NOMO-1 treated with dmso at 0.1 percent for 144 hours (cell line): ENCODE measurements around the gene COL6A3.
"Not testable (repeated sequence)": the region's sequence is repeated elsewhere in the genome, so short reads cannot be mapped to it uniquely, and the experiment has no call there.

Experiments used
- DNase-seq: peaks from one replicate; lab custom pipeline; 2025; ENCODE audit not compliant: unreplicated experiment; lab: John Stamatoyannopoulos, UW

Gene COL6A3

DNA sequence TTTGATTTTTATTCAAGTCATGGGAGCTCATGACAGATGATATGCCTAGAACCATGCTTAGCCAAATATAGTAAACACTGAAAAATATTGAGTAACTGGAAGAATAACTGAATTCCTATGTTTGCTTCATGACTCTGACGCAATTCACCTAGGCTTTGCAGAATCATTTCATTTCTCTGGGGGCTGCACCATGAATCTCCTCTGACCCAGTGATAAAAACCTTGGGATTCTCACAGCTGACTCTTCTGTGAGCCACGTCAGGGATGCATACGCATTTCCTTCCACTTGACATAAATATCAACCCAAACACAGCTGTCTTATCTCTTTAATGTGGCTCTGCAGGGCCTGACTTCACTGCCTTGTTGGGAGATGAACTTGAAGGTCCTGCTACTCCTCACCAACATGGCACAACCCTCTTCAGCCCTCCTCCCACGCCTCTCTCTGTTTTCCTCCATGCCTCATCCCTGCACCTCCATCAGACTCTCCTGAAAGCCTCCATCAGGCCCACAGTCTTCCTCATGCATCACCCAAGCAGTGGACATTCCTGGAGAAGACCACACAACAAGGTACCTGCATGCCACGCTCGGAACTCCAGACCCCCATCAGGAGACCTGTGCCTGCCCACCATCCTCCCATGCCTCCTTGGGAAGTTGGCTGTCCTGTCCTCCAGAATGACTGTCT is 29.8 kb downstream of the COL6A3 start:
- DNase-seq: no peak

- no peak for DNase-seq
Observed at GRCh38 chr2:237380768-237381167, 33.2 kb downstream of the COL6A3 start.

DNA sequence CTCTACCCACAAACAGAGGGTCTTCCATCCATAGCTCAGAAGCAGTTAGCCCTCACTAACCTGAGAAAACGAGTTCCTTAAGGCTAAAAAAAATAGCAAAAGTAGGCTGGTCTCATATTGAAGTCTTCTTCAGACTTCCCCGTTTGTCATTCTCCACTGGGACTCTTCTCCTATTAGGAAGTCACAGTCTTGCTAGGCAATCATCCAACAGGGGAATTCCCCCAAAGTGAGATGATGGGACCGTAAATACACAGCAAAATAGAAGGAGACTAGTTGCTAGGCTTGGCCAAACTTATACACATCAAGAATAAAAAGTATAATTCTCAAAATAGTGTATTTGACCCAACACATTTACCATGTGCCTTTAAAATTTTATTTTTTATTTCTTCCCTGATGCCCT is 34.3 kb downstream of the COL6A3 start:
- no peak for DNase-seq

DNA sequence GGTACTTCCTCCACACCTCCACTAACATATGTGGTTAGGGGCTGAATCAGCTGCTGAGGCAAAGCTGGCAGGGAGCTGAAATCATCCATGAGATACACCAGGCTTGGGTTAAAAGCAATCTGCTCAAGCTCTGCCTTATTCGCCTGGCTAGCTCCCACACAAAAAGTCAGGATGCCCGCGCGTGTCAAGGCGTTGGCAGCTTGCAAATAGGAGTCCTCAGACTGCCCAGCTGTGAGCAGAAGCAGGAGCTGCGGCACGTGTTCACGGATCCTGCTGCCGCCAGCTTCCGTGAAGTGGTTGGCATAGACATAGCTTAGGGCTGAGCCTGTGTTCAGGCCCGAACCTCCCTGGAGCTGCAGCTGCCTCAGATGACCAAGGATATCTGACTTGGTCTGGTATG is 35.3 kb downstream of the COL6A3 start:
- DNase-seq: no peak

GRCh38 chr2:237374284-237375060 is 39.5 kb downstream of the COL6A3 start:
- no peak for DNase-seq

DNA sequence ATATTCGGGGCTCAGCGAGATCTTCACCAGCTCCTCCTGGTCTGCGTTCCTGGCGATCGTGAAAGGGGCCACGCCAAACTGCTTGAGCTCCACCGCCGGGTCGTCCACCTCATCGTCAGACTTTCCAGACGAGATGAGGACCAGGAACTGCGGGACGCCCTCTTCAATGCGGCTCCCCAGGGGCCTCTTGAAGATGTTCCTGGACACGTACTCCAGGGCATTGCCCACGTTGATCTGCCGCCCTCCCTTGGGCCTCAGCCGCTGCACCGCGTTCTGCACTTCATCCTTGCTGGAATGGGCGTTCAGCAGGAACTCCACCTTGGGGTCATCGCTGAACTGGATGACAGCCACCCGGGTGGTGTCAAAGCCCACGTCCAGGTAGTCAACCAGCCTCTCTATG is 42.1 kb downstream of the COL6A3 start:
- DNase-seq: no peak

DNA sequence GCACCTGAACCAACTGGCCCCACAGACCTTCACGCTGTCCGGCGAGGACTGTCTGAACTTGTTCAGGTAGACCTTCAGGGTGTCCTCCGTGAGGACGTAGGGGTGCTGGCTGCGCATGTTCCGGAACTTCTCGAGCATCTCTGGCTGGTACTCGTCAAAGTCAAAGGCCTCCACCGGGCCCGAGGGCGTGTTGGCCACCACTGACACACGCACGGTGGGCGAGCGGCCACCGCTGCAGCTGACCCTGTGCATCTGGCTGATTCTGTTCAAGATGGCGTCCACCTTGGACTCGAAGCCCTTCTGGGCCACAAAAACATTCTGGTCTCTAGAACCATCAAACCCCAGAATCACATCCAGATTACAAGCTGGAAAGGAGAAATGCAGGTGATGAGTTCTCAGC is 48.3 kb downstream of the COL6A3 start:
- DNase-seq: no peak

GRCh38 chr2:237364655-237365054 is 49.3 kb downstream of the COL6A3 start:
- no peak for DNase-seq

DNA sequence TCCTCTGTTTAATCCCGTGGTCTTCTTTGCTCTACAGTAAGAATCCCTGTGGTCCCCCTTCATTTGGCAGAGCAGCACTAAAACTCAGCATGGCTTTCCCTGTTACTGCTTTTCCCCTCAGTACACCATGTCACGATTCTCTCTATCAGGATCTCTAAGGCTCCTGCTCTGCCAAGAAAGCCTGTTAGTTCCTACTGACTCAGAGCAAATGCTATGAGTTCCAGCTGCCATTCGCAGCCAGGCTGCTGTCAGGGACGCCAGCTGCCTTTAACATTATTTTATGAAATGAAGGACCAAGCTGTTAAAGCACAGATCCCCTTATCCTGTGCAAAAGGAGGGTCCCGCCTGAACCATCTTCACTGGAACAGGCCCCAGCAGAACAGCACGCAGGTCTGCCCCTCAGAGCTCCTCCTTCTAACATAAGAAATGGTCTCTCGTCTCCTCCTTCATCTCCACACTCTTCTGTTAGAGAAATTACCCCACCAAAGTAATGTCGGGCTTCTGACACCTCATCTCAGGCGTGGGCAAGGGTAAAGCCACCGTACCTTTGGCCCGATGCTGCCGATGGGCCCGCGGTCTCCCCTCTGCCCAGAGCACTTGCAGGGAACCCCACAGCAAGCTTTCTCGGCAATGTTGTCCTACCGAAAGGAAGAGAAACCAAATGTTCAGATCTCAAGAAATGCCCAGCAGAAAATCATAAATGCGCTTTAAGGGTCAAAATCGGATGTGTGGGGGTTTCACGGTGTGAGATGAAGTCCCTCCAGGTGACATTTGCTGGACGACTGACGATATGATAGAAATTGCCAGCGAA is 52.6 kb downstream of the COL6A3 start:
- DNase-seq: no peak

DNA sequence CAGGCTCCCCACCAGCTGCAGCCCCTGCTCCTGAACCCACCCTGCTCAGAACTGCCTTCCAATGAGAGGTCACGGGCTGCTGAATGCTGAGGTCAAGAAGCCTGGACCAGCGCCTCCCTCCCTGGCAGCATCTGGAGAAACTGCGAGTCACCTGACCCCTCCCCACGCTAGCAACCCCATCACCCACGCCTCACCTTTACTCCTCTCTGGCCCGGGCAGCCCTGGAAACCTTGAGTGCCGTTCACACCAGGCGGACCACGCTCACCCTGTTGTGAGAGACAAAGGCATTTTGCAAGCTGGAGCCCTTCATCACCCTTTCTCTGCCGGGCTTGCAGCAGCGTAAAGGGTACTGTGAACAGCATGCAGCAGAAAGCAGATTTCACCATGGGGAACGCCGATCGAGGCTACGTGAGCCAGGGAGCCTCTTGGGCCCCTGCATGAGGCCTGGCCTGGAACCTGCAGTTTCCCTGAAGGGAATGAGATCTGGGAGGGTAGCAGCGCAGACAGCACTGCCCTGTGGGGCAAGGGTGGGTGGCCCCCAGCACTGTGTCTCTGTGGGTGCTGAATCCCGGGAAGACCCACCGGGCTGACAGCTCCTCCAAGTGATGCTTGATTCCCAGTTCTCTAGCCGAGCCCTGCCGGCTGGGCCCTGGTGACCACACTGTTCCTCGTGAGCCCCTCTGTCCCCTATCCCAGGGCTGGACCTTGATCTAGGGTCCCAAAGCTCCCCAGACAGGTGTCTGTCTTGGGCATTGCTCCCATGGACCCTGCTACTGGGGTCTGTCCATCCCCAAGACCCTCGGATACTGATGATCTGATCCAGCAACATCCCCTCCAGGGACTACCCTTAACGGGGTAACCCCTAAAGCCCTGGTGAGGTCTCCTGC is 53.8 kb downstream of the COL6A3 start:
- no peak for DNase-seq

DNA sequence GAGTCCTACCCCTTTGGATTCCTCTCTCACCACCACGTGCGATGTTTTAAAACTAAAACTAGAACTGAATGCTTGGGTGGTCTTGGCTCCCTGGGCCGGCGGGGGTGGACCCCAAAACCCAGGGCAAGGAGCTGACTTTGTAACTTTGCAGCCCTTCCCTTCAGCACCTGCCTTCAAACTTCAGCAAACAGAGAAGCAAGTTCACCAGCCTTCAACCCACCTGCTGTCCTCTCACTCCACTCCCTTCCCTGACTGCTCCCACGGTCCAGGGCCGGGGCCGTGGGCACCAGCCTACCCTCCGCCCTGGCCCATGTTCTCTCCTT is 54.5 kb downstream of the COL6A3 start:
- no peak for DNase-seq

GRCh38 chr2:237358721-237359517 is 55.0 kb downstream of the COL6A3 start:
- DNase-seq: no peak

- no peak for DNase-seq
Observed at GRCh38 chr2:237355701-237356100, 58.3 kb downstream of the COL6A3 start.

DNA sequence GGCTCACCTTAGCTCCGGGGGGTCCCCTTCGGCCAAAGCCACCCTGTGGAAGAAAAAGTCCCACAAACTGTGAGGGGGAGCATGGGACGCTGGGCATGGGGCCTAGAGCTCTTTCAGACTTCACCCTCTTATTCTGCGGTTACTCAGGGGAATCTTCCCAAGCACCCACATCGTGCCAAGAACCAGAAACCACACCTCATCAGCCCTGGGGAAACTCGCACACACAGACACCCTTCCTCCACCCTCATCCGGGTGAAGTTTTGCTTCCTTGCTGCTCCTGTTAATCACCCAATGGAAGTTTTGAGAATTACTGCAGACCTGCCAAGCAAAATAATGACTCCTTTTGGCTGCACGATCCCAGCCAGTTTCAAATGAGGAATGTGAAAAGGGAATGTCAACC is 59.1 kb downstream of the COL6A3 start:
- no peak for DNase-seq

- DNase-seq: not testable (repeated sequence)
Observed at GRCh38 chr2:237354172-237354571, 59.8 kb downstream of the COL6A3 start.

DNA sequence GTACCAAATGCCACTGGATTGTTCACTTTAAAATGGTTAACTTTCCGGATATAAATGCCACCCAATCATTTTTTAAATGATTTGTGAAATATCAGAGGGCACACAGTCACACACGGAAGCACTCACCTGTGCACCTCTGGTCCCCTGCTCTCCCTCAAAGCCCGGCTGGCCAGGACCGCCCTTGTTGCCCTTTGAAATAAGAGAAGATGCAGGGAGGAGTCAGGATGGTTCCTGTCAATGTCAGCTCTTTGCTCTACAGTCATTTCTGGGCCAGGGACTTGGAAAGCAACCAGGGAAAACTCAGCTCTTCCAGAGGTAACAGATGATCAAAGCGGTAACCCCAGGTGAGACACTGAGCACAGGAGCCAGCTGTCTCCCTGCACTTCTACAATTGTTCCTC is 60.7 kb downstream of the COL6A3 start:
- DNase-seq: no peak

- DNase-seq: no peak
Observed at GRCh38 chr2:237352279-237352845, 61.6 kb downstream of the COL6A3 start.

DNA sequence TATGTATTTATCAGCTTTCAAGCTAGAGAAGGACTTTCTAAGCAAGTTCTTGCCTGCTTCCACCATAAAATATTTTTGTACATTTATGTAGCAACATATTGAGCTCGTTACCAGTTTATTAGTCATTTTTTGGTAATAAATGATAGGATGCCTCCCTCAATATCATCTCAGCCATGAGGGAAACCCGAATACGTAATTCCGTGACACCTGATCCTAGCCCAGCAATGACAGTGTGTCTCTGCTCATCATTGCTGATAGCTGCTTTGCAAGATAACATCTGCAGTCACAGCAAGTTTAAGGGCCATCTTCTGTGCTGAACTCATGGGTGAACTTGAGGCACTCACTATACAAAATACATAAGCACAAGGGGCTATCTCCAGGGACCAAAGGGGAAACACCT is 62.2 kb downstream of the COL6A3 start:
- no peak for DNase-seq

DNA sequence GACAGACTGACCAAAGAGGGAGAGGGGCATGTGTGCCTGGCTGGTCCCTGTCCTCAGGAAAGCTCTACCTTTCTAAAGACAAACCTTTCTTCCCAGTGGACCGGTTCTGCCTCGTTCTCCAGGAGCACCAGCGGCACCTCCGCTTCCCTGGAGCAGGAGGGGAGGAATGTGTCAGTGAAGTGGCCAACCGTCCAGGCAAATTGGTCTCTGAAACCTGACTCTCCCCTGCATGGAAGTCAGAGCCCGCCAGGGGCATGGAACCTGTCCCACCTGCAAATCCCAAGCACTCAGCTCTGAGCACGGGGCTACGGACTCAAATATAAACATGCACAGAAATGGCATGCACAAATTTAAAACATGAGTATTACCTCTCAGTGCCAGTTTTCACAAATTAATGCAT is 62.9 kb downstream of the COL6A3 start:
- no peak for DNase-seq

GRCh38 chr2:237350597-237350996 is 63.4 kb downstream of the COL6A3 start:
- DNase-seq: no peak
